ENCODE results near the gene SRPK1.

The SRPK1 gene

DNA sequence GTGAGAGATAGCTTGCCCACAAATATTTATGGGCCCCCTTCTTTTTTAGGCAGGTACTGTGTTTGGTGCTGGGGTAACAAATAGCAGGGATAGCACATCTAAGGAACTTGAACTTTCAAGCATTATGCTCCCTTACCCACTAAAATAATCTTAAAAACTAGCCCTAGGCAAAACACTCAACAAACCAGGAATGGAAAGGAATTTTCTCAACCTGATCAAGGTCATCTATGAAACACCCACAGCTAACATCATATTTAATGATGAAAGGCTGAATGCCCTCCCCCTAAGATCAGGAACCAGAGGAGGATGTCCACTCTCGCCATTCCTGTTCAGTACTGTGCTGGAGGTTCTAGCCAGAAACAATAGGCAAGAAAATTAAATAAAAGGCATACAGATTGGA, 8.7 kb upstream of the SRPK1 start:
- Histone ChIP-seq H3K9ac (no peak overlapping the region), H3K79me2 (ENCODE audit: insufficient read depth, low read depth) (no peaks in the 10 kb centered on the region), H3K4me2 (no peak overlapping the region), H3K36me3 (ENCODE audit: insufficient read depth) (no peaks in the 10 kb centered on the region), H4K20me1 (ENCODE audit: insufficient read depth) (no peaks in the 10 kb centered on the region), H3K27ac (no peak overlapping the region), H2AFZ (ENCODE audit: low read depth) (no peak overlapping the region), H3K4me1 (ENCODE audit: low read depth, poor library complexity, severe bottlenecking) (no peaks in the 10 kb centered on the region), H3K4me3 (IDR thresholded peaks at IDR 0.05; ENCODE audit: insufficient read depth, low read depth, low read length) (no peak overlapping the region), H3K27me3 (ENCODE audit: insufficient read depth, low read depth) (no peaks in the 10 kb centered on the region)
- TF ChIP-seq, protein P1, sequence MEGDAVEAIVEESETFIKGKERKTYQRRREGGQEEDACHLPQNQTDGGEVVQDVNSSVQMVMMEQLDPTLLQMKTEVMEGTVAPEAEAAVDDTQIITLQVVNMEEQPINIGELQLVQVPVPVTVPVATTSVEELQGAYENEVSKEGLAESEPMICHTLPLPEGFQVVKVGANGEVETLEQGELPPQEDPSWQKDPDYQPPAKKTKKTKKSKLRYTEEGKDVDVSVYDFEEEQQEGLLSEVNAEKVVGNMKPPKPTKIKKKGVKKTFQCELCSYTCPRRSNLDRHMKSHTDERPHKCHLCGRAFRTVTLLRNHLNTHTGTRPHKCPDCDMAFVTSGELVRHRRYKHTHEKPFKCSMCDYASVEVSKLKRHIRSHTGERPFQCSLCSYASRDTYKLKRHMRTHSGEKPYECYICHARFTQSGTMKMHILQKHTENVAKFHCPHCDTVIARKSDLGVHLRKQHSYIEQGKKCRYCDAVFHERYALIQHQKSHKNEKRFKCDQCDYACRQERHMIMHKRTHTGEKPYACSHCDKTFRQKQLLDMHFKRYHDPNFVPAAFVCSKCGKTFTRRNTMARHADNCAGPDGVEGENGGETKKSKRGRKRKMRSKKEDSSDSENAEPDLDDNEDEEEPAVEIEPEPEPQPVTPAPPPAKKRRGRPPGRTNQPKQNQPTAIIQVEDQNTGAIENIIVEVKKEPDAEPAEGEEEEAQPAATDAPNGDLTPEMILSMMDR (conservative IDR thresholded peaks at IDR 0.05; ENCODE audit: low read depth, low read length), result no peak

DNA sequence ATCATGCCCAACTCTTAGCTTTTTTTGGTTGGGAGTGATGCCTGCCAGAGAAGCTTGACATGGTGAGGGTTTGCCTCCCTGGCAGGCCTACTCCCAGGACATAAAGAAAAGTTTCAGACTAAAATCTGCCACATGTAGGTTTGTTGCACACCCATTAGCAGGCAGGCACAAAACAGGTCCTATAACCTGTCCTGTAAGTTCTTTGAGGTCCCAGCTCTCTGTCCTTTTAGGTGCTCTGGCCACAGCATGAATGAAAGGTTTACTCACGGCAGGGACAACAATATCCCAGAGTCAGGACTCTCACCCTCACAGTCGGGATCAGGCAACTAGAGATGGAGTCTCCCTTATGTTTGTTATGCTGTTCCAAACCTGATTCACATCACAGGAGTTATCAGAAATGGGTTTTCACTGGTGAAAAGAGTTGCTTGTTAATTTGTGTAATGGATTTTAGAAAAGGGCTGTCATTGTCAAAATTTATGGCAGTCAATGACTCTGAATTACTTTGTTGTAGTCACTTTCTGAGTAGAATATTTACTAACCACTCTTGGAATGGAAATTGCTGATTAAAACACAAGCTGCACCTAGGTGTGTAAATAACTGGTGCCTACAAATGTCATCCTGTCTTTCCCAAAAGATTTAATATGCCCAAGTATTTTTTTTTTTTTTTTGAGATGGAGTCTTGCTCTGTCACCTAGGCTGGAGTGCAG, 5.8 kb upstream of the SRPK1 start:
- H2AFZ ChIP-seq (ENCODE audit: low read depth), result no peak overlapping the region
- H3K79me2 ChIP-seq (ENCODE audit: insufficient read depth, low read depth), result no peaks in the 10 kb centered on the region
- no peak overlapping the region for H3K4me3 ChIP-seq (IDR thresholded peaks at IDR 0.05; ENCODE audit: insufficient read depth, low read depth, low read length)
- H3K27ac ChIP-seq, result no peak overlapping the region
- peaks cover 7% of the 10 kb centered on the region for H3K4me1 ChIP-seq (ENCODE audit: low read depth, poor library complexity, severe bottlenecking)
- no peaks in the 10 kb centered on the region for H4K20me1 ChIP-seq (ENCODE audit: insufficient read depth)
- no peaks in the 10 kb centered on the region for H3K36me3 ChIP-seq (ENCODE audit: insufficient read depth)
- no peaks in the 10 kb centered on the region for H3K27me3 ChIP-seq (ENCODE audit: insufficient read depth, low read depth)
- TF ChIP-seq, protein P1 (conservative IDR thresholded peaks at IDR 0.05; ENCODE audit: low read depth, low read length), result no peak
- no peak overlapping the region for H3K4me2 ChIP-seq
- H3K9ac ChIP-seq, result no peak overlapping the region

DNA sequence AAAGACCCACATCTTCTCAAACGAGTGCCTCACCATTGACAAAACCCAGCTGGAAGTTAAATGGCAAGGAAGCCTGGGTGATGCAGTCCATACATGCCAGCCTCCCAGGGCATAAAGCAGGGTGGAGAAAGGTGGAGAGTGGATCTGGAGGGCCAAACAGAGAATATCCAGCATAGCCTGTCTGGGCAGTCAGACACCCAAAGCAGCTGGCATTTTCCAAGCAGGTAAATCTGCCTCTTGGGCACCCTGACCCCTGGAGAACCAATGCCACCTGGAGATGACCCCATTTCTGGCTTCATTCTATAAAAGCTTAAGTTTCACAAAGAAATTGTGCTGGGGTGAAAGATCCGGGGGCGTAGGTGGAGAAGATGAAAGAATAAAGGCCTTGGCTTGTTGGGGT, 5.1 kb upstream of the SRPK1 start:
- H3K36me3 ChIP-seq (ENCODE audit: insufficient read depth), result no peaks in the 10 kb centered on the region
- peaks cover 11% of the 10 kb centered on the region for H3K4me1 ChIP-seq (ENCODE audit: low read depth, poor library complexity, severe bottlenecking)
- H3K4me3 ChIP-seq (IDR thresholded peaks at IDR 0.05; ENCODE audit: insufficient read depth, low read depth, low read length), result no peak overlapping the region
- no peaks in the 10 kb centered on the region for H3K27me3 ChIP-seq (ENCODE audit: insufficient read depth, low read depth)
- no peaks in the 10 kb centered on the region for H3K79me2 ChIP-seq (ENCODE audit: insufficient read depth, low read depth)
- H3K4me2 ChIP-seq, result no peak overlapping the region
- H3K9ac ChIP-seq, result no peak overlapping the region
- no peak overlapping the region for H2AFZ ChIP-seq (ENCODE audit: low read depth)
- H4K20me1 ChIP-seq (ENCODE audit: insufficient read depth), result no peaks in the 10 kb centered on the region
- no peak overlapping the region for H3K27ac ChIP-seq
- TF ChIP-seq, protein P1 (conservative IDR thresholded peaks at IDR 0.05; ENCODE audit: low read depth, low read length), result no peak

DNA sequence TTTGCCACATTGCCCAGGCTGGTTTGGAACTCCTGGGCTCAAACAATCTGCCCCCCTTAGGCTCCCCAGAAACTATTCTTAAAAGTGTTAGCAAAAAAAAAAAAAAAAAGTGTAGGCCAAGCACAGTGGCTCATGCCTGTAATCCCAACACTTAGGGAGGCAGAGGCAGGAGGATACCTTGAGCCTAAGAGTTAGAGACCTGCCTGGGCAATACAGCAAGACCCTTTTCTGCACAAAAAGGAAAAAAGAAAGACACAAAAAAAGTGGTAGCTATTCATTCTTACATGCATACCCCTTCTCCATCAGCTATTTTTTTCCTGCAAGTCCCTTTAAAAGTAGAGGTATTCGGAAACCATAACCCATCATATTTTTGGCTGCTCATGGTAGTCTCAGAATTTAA, 3.2 kb upstream of the SRPK1 start:
- Histone ChIP-seq H3K36me3 (ENCODE audit: insufficient read depth) (no peaks in the 10 kb centered on the region), H3K9ac (no peak overlapping the region), H3K27me3 (ENCODE audit: insufficient read depth, low read depth) (no peaks in the 10 kb centered on the region), H3K4me2 (no peak overlapping the region), H4K20me1 (ENCODE audit: insufficient read depth) (no peaks in the 10 kb centered on the region), H3K79me2 (ENCODE audit: insufficient read depth, low read depth) (peaks cover 13% of the 10 kb centered on the region), H3K4me3 (IDR thresholded peaks at IDR 0.05; ENCODE audit: insufficient read depth, low read depth, low read length) (no peak overlapping the region), H3K4me1 (ENCODE audit: low read depth, poor library complexity, severe bottlenecking) (peaks cover 11% of the 10 kb centered on the region), H3K27ac (no peak overlapping the region), H2AFZ (ENCODE audit: low read depth) (no peak overlapping the region)
- TF ChIP-seq, protein P1 (conservative IDR thresholded peaks at IDR 0.05; ENCODE audit: low read depth, low read length), result no peak

All from KMS-11 (cell line).